ENCODE measurements around the gene HOXA3. TPM values are rescaled to one million over a fixed set of nuclear protein-coding genes. Genes with fewer than 3 reads are reported as not detected.

The HOXA3 gene
- total and polyA plus RNA-seq, 2 of the 13 experiments (the other 11 are each of a cell fraction or from before 2014, with no cell fraction given): 2.9 to 4.6 TPM

DNA sequence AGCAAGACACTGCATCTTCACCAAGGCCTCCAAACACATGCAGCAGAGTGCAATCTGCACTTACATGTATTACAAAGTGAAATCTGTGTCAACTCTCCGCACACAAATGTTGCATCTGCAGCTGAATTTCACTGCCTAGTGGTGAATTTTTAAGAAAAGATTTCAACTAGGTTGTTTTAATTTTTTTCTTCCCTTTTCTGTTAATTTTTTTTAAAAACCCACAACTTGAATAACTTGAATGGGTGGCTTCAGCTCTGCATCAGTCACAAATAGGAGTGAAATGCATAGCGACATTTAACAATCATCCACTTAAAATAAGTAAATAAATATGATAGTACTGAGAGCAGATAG, 41.6 kb upstream of the HOXA3 start:
- Histone ChIP-seq H3K4me2 (ENCODE audit: low read depth, low read length) (no peak overlapping the region), H3K4me1 (ENCODE audit: insufficient read depth, low read length) (peaks cover 12% of the 10 kb centered on the region), H3K27ac (ENCODE audit: extremely low read length, insufficient read depth, low read length) (no peak overlapping the region), H3K9me3 (ENCODE audit: low read length) (no peaks in the 10 kb centered on the region), H2AFZ (ENCODE audit: low read length) (no peak overlapping the region), H3K27me3 (ENCODE audit: control insufficient read depth in 1 of 2, insufficient read depth in 2 of 2, low read length in 2 of 2) (peaks cover 9 to 68% of the 10 kb centered on the region in 2 experiments), H3K36me3 (replicated peaks in 1 of 2; ENCODE audit: control insufficient read depth in 1 of 2, insufficient read depth in 2 of 2, low read length in 2 of 2) (no peaks in the 10 kb centered on the region), H3K4me3 (replicated peaks in 1 of 3; ENCODE audit: insufficient read depth in 1 of 3, low read depth in 2 of 3, low read length in 3 of 3) (no peak overlapping the region), H3K79me2 (ENCODE audit: insufficient read depth, low read length) (no peaks in the 10 kb centered on the region), H3K9ac (ENCODE audit: insufficient read depth, low read depth, low read length) (no peak overlapping the region), H4K20me1 (ENCODE audit: insufficient read depth, low read length) (peaks cover 1% of the 10 kb centered on the region; the same call in 1 of the 2 replicates)
- intact Hi-C loops (cut with micrococcal nuclease; ENCODE audit: unreplicated experiment) (loop anchor here (10.0 kb wide), 1 partner anchor 411 kb away; no protein-coding TSS in a partner anchor), in situ Hi-C loops (cut with HindIII; ENCODE audit: extremely low pct_ligation_motif_present, low pct_unique_long_range_greater_than_20kb) (no loop called here)
- ChIA-PET CTCF (ENCODE audit: low intra/inter-chr PET ratio, low total read pairs) (no interaction called here), POLR2A (no interaction called here)
- BruUV-seq (replicated peaks): no TSS peak
- TF ChIP-seq NFYB (CRISPR knock-in tag; IDR thresholded peaks at IDR 0.05) (no peak), ZNF383 (CRISPR knock-in tag; IDR thresholded peaks at IDR 0.05; ENCODE audit: borderline replicate concordance) (no peak), KLF16 (CRISPR knock-in tag; IDR thresholded peaks at IDR 0.05) (no peak), MBD4 (IDR thresholded peaks at IDR 0.05; ENCODE audit: borderline replicate concordance, low read length) (no peak), MAZ (IDR thresholded peaks at IDR 0.05; ENCODE audit: borderline replicate concordance, low read depth, low read length) (no peak), MAZ (CRISPR knock-in tag; IDR thresholded peaks at IDR 0.05; ENCODE audit: low read depth) (no peak), ZNF713 (CRISPR knock-in tag; IDR thresholded peaks at IDR 0.05) (no peak), ZNF562 (CRISPR knock-in tag; IDR thresholded peaks at IDR 0.05; ENCODE audit: borderline replicate concordance) (no peak)
- FAIRE-seq (no peak), ATAC-seq (no peak), DNase-seq (ENCODE audit: low spot score) (no peak)
- 44% methylated on average over 2 of the region's 2 CpGs for WGBS (ENCODE audit: low lambda C conversion rate)

DNA sequence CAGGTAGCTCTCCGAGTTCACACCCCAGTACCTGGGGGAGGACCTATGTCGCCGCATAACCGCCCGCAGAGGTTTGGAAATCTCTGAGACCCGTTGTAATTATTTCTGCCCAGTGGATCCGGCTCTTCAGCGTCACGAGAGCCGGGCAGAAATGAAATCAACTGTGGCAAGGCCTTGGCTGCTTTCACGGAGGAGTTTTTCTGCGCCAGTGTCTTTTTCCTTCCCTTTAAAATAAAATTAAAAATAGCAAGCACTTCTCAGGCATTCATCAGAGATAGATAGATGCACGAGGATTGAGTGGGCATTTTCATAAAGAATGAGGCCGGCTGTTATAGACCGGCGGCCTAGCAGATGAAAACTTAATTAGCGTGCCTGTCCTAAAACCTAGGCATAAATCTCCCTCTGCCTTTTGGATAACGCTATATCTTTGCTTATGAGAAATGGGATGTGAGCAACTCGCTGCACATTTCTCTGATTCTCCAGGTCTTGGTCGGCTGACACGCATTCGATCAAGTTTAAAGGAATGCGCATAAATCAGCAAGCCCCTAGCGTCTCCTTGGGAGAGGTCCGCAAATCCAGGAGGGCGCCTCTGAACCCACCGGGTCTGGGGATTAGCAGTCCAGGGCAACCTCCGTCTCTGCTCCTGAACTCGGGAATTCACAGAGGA, 41.1 kb upstream of the HOXA3 start:
- intact Hi-C loops (cut with micrococcal nuclease; ENCODE audit: unreplicated experiment) (loop anchor here (10.0 kb wide), 1 partner anchor 411 kb away; no protein-coding TSS in a partner anchor), in situ Hi-C loops (cut with HindIII; ENCODE audit: extremely low pct_ligation_motif_present, low pct_unique_long_range_greater_than_20kb) (no loop called here)
- H3K9me3 ChIP-seq (ENCODE audit: low read length): no peaks in the 10 kb centered on the region
- H3K27me3 ChIP-seq (ENCODE audit: control insufficient read depth in 1 of 2, insufficient read depth in 2 of 2, low read length in 2 of 2): peaks cover 7 to 68% of the 10 kb centered on the region in 2 experiments
- ChIA-PET CTCF (ENCODE audit: low intra/inter-chr PET ratio, low total read pairs) (no interaction called here), POLR2A (no interaction called here)
- H3K27ac ChIP-seq (ENCODE audit: extremely low read length, insufficient read depth, low read length): no peak overlapping the region
- no peaks in the 10 kb centered on the region for H3K79me2 ChIP-seq (ENCODE audit: insufficient read depth, low read length)
- no peak overlapping the region for H3K9ac ChIP-seq (ENCODE audit: insufficient read depth, low read depth, low read length)
- no peak overlapping the region for H2AFZ ChIP-seq (ENCODE audit: low read length)
- H3K4me1 ChIP-seq (ENCODE audit: insufficient read depth, low read length): peaks cover 12% of the 10 kb centered on the region; the same call in 1 of the 2 replicates
- no peak overlapping the region for H3K4me2 ChIP-seq (ENCODE audit: low read depth, low read length)
- no peak overlapping the region for H3K4me3 ChIP-seq (replicated peaks in 1 of 3; ENCODE audit: insufficient read depth in 1 of 3, low read depth in 2 of 3, low read length in 3 of 3)
- 77% methylated on average over 27 of the region's 29 CpGs for WGBS (ENCODE audit: low lambda C conversion rate)
- DNase-seq (ENCODE audit: low spot score) (no peak), FAIRE-seq (no peak), ATAC-seq (no peak)
- BruUV-seq (replicated peaks): no TSS peak
- no peaks in the 10 kb centered on the region for H4K20me1 ChIP-seq (ENCODE audit: insufficient read depth, low read length)
- no peaks in the 10 kb centered on the region for H3K36me3 ChIP-seq (replicated peaks in 1 of 2; ENCODE audit: control insufficient read depth in 1 of 2, insufficient read depth in 2 of 2, low read length in 2 of 2)
- TF ChIP-seq TOPORS (CRISPR knock-in tag; IDR thresholded peaks at IDR 0.05) (no peak), ZNF10 (CRISPR knock-in tag; IDR thresholded peaks at IDR 0.05; ENCODE audit: borderline replicate concordance, low read depth) (no peak), ZNF878 (CRISPR knock-in tag; IDR thresholded peaks at IDR 0.05) (no peak), TBP (CRISPR knock-in tag; IDR thresholded peaks at IDR 0.05) (no peak), CREB1 (IDR thresholded peaks at IDR 0.05) (no peak), CREB1 (CRISPR knock-in tag; IDR thresholded peaks at IDR 0.05) (no peak)
- TF ChIP-seq, protein P1, sequence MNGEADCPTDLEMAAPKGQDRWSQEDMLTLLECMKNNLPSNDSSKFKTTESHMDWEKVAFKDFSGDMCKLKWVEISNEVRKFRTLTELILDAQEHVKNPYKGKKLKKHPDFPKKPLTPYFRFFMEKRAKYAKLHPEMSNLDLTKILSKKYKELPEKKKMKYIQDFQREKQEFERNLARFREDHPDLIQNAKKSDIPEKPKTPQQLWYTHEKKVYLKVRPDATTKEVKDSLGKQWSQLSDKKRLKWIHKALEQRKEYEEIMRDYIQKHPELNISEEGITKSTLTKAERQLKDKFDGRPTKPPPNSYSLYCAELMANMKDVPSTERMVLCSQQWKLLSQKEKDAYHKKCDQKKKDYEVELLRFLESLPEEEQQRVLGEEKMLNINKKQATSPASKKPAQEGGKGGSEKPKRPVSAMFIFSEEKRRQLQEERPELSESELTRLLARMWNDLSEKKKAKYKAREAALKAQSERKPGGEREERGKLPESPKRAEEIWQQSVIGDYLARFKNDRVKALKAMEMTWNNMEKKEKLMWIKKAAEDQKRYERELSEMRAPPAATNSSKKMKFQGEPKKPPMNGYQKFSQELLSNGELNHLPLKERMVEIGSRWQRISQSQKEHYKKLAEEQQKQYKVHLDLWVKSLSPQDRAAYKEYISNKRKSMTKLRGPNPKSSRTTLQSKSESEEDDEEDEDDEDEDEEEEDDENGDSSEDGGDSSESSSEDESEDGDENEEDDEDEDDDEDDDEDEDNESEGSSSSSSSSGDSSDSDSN (CRISPR knock-in tag; IDR thresholded peaks at IDR 0.05): no peak
- TF ChIP-seq, protein P2, sequence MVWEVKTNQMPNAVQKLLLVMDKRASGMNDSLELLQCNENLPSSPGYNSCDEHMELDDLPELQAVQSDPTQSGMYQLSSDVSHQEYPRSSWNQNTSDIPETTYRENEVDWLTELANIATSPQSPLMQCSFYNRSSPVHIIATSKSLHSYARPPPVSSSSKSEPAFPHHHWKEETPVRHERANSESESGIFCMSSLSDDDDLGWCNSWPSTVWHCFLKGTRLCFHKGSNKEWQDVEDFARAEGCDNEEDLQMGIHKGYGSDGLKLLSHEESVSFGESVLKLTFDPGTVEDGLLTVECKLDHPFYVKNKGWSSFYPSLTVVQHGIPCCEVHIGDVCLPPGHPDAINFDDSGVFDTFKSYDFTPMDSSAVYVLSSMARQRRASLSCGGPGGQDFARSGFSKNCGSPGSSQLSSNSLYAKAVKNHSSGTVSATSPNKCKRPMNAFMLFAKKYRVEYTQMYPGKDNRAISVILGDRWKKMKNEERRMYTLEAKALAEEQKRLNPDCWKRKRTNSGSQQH (CRISPR knock-in tag; IDR thresholded peaks at IDR 0.05; ENCODE audit: low read depth): no peak

Data from HepG2 (cell line).